Endodermal cell (in vitro differentiated cells): ENCODE data around the gene CDH13. TPM values are rescaled to one million over a fixed set of nuclear protein-coding genes. Genes with fewer than 3 reads are reported as not detected.

Experiments used
- DNase-seq: peaks from one replicate; pipeline ENCODE4 v3.0.0-alpha.2; 2017
- H3K27ac ChIP-seq: 2 replicates; pipeline ENCODE4 v1.5.1; 2013; ENCODE audit warnings: mild to moderate bottlenecking, low read depth, low read length, moderate library complexity
- H3K27me3 ChIP-seq: 2 replicates; pipeline ENCODE4 v1.6.1; 2013; ENCODE audit warnings: mild to moderate bottlenecking, low read length, moderate library complexity; ENCODE audit not compliant: insufficient read depth, control insufficient read depth, poor library complexity, severe bottlenecking
- H3K36me3 ChIP-seq: 2 replicates; pipeline ENCODE4 v1.7.0; 2013; ENCODE audit warnings: mild to moderate bottlenecking, low read length, moderate library complexity; ENCODE audit not compliant: control insufficient read depth, insufficient read depth
- H3K4me1 ChIP-seq: one replicate; pipeline ENCODE4 v1.7.0; 2013; ENCODE audit warnings: low read length; ENCODE audit not compliant: control insufficient read depth, insufficient read depth
- H3K4me3 ChIP-seq: 2 replicates; pipeline ENCODE4 v1.5.1; 2013; ENCODE audit warnings: mild to moderate bottlenecking, low read length, moderate library complexity
- H3K9ac ChIP-seq: 2 replicates; pipeline ENCODE4 v1.6.1; 2013; ENCODE audit warnings: mild to moderate bottlenecking, low read length, moderate library complexity; ENCODE audit not compliant: poor library complexity, severe bottlenecking; ENCODE audit errors: extremely low read depth
- H3K9me3 ChIP-seq: 2 replicates; pipeline ENCODE4 v1.6.1; 2013; ENCODE audit warnings: mild to moderate bottlenecking, low read length, moderate library complexity; ENCODE audit not compliant: control insufficient read depth
- H3K27ac Mint-ChIP-seq: 2 replicates; pipeline ENCODE4 v1.8.0; 2020; ENCODE audit warnings: mixed read lengths
- H3K27me3 Mint-ChIP-seq: 2 replicates; pipeline ENCODE4 v1.8.0; 2021; ENCODE audit warnings: mild to moderate bottlenecking, mixed read lengths; ENCODE audit not compliant: insufficient read depth
- H3K36me3 Mint-ChIP-seq: 2 replicates; pipeline ENCODE4 v1.8.0; 2020; ENCODE audit warnings: low read depth, mixed read lengths
- H3K4me1 Mint-ChIP-seq: 2 replicates; pipeline ENCODE4 v1.8.0; 2020; ENCODE audit warnings: mixed read lengths
- H3K4me3 Mint-ChIP-seq: 2 replicates; pipeline ENCODE4 v1.8.0; 2020; ENCODE audit warnings: mild to moderate bottlenecking, moderate library complexity, mixed read lengths
- H3K9me3 Mint-ChIP-seq: 2 replicates; pipeline ENCODE4 v1.8.0; 2020; ENCODE audit warnings: mild to moderate bottlenecking, mixed read lengths
- WGBS, 2 experiments: methylation state at CpG; one replicate each; pipeline versions ENCODE4 v1.1.5 to v1.1.7; 2013; ENCODE audit warnings: missing lambda C conversion rate in 2 of 2, mixed read lengths in 1 of 2; ENCODE audit not compliant: insufficient coverage in 1 of 2, insufficient read length in 1 of 2; 5-methylcytosine and 5-hydroxymethylcytosine counted together
- total RNA-seq, 2 donors: library from RNA; stranded (reverse); fragmentation: NEBNext Ultra II Directional in 1 of 2; extraction: Animal tissue kit (Norgen Biotek cat#: 25700) in 1 of 2; gene quantifications; 2 replicates in 1 of 2; 3 replicates in 1 of 2; pipeline ENCODE4 v1.2.1, GENCODE V29; 2021
- TF ChIP-seq, protein P1 (sequence below): fragments of 200-600 bp; sonication (generic); conservative IDR thresholded peaks from 2 replicates; pipeline ENCODE4 v1.5.0; 2021; ENCODE audit warnings: antibody characterized with exemption, mild to moderate bottlenecking

CDH13 gene
- total RNA-seq, 2 donors from 2014 or later = 0.86 to 1.8 TPM

DNA sequence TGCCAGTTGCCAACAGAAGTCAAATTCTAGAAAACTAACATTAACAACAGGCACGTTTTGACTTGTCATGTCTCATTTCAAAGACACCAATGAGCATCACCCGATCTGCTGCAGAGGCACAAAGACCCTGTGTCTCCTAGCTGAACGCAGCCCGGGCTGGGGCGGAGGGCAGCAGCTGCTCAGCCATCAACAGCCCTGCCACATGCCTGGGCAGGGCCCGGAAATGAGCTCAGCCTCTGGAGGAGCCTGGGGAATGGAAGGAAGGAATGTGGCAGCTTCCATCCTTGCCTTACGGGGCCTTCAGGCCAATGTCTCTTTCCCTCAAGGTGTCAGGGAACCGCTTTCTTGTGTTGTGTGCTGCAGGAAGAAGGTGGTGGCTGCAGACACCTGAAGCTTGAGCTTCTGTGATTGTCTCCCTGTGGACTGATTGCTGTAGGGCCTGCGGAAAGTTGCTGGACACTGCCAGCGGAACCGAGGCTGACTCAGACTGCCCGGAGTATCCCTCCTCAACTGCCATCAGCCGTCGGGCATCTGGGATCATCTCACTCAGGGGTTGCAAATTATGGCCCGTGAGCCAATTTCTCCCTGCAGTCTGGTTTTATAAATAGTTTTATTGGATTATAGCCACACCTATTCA, 7.3 kb downstream of the CDH13 start:
- TF ChIP-seq, protein P1, sequence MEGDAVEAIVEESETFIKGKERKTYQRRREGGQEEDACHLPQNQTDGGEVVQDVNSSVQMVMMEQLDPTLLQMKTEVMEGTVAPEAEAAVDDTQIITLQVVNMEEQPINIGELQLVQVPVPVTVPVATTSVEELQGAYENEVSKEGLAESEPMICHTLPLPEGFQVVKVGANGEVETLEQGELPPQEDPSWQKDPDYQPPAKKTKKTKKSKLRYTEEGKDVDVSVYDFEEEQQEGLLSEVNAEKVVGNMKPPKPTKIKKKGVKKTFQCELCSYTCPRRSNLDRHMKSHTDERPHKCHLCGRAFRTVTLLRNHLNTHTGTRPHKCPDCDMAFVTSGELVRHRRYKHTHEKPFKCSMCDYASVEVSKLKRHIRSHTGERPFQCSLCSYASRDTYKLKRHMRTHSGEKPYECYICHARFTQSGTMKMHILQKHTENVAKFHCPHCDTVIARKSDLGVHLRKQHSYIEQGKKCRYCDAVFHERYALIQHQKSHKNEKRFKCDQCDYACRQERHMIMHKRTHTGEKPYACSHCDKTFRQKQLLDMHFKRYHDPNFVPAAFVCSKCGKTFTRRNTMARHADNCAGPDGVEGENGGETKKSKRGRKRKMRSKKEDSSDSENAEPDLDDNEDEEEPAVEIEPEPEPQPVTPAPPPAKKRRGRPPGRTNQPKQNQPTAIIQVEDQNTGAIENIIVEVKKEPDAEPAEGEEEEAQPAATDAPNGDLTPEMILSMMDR = no peak
- Histone ChIP-seq H3K36me3 (no peaks in the 10 kb centered on the region), H3K27ac (no peak overlapping the region), H3K9me3 (peaks cover 4% of the 10 kb centered on the region), H3K4me1 (peaks cover 9% of the 10 kb centered on the region), H3K4me3 (no peak overlapping the region), H3K9ac (no peak overlapping the region), H3K27me3 (peaks cover 3% of the 10 kb centered on the region)
- WGBS, 2 experiments = 90 to 93% methylated on average over 11 to 15 of the region's 15 CpGs
- DNase-seq = peak; percentile 59
- peaks cover 17% of the 10 kb centered on the region for H3K4me1 Mint-ChIP-seq
- H3K27me3 Mint-ChIP-seq = peaks cover 18% of the 10 kb centered on the region
- no peak overlapping the region for H3K27ac Mint-ChIP-seq
- peaks cover 1% of the 10 kb centered on the region for H3K9me3 Mint-ChIP-seq
- no peak overlapping the region for H3K4me3 Mint-ChIP-seq
- no peaks in the 10 kb centered on the region for H3K36me3 Mint-ChIP-seq

DNA sequence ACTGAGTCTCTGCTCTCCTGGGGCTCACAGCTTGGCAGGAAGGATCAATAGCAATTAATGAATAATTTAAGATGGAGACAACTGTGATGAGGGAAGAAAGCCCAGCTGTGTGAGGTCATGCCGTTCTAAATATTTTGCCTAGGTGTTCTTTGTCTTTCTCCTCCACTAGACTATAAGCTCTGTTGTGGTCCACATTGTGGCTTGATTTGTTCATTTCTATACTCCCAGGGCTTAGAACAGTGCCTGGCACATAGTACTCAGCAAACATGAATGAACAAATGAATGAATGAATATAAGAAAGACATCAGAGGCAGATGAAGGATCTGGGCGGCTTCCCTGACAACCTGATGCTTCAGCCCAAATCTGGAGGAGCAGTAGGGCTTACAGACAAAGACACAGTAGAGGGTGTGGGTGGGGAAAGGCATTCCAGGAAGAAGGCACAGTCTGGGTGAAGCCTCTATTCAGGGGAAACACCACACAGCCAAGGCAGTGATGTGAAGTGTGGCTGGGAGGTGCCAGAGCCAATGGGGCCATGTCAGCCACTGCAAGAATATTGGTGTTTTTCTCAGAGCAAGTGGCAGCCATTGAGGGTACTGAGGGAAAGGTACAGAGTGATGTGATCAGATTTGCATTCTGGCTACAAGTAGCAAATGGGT, 8.3 kb downstream of the CDH13 start:
- Histone ChIP-seq H3K36me3 (no peaks in the 10 kb centered on the region), H3K4me3 (no peak overlapping the region), H3K27me3 (no peaks in the 10 kb centered on the region), H3K27ac (no peak overlapping the region), H3K4me1 (peaks cover under 1% of the 10 kb centered on the region), H3K9me3 (peaks cover 4% of the 10 kb centered on the region), H3K9ac (no peak overlapping the region)
- Mint-ChIP-seq H3K27me3 (peaks cover 9% of the 10 kb centered on the region), H3K4me1 (peaks cover 14% of the 10 kb centered on the region), H3K27ac (no peak overlapping the region), H3K36me3 (no peaks in the 10 kb centered on the region), H3K9me3 (peaks cover 1% of the 10 kb centered on the region), H3K4me3 (no peak overlapping the region)
- no peak for DNase-seq
- TF ChIP-seq, protein P1 = no peak
- WGBS, 2 experiments = 92 to 98% methylated on average over 2 of the region's 2 CpGs

DNA sequence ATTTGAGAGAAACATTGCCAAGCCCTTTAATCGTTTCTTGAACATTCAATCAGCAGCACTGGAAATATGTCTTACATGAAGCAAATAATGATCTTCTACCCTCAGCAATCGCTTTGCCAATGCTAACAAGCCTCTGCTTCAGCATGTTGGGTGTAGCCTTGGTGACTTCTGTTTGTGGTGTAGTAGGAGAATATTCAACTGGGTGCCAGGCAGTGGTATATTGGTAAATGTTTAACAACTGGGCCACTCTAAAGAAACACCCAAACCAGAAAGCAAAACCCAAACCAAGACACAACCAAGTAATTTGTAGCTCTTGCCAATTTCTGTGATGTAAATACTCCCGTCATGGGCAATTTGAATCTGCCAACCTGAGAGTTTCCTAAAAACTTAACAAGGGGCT, 9.7 kb downstream of the CDH13 start:
- 78 to 95% methylated on average over 1 to 3 of the region's 3 CpGs for WGBS, 2 experiments
- no peak overlapping the region for H3K9ac ChIP-seq
- peaks cover 4% of the 10 kb centered on the region for H3K9me3 ChIP-seq
- Mint-ChIP-seq H3K27me3 (peaks cover 3% of the 10 kb centered on the region), H3K36me3 (no peaks in the 10 kb centered on the region), H3K4me3 (no peak overlapping the region), H3K9me3 (peaks cover 1% of the 10 kb centered on the region), H3K4me1 (peaks cover 20% of the 10 kb centered on the region), H3K27ac (no peak overlapping the region)
- no peaks in the 10 kb centered on the region for H3K4me1 ChIP-seq
- H3K4me3 ChIP-seq = no peak overlapping the region
- DNase-seq = no peak
- no peak overlapping the region for H3K27ac ChIP-seq
- TF ChIP-seq, protein P1 = no peak
- H3K36me3 ChIP-seq = no peaks in the 10 kb centered on the region
- H3K27me3 ChIP-seq = no peaks in the 10 kb centered on the region
